HG03457 (cell line): Measurements from ENCODE around the gene NDUFA3.
"Not testable (repeated sequence)": the region's sequence is repeated elsewhere in the genome, so short reads cannot be mapped to it uniquely, and the experiment has no call there.

Source experiments
- ATAC-seq: cut with Tn5 transposase; IDR thresholded peaks from one replicate; pipeline ENCODE4 v1.9.1; 2021; ENCODE audit warnings: moderate number of reproducible peaks; ENCODE audit not compliant: unreplicated experiment

Gene NDUFA3

GRCh38 chr19:54102421-54103169, at the start of gene NDUFA3:
TSS of gene NDUFA3 (plus strand) at chr19:54102855. CDS start at chr19:54102879, 24 bp downstream.
- peak; percentile 79 for ATAC-seq

- no peak for ATAC-seq
Measured at GRCh38 chr19:54062643-54063042, 40.0 kb upstream of the NDUFA3 start.

- no peak for ATAC-seq
Measured at GRCh38 chr19:54063350-54064116, 39.1 kb upstream of the NDUFA3 start, which contains the start of gene VSTM1. TSS of gene VSTM1 (minus strand) at chr19:54063897. CDS start at chr19:54063777, 120 bp downstream.

- ATAC-seq, result no peak
Measured at GRCh38 chr19:54069470-54069869, 33.2 kb upstream of the NDUFA3 start.

GRCh38 chr19:54073829-54074228, 28.8 kb upstream of the NDUFA3 start:
- no peak for ATAC-seq

GRCh38 chr19:54074851-54075250, 27.8 kb upstream of the NDUFA3 start:
- ATAC-seq, result no peak

- ATAC-seq, result no peak
Measured at GRCh38 chr19:54077334-54077733, 25.3 kb upstream of the NDUFA3 start.

- no peak for ATAC-seq
Measured at GRCh38 chr19:54081032-54081431, 21.6 kb upstream of the NDUFA3 start, which contains the start of gene TARM1. TSS of gene TARM1 (minus strand) at chr19:54081365. CDS start at chr19:54081340, 25 bp downstream.

- no peak for ATAC-seq
Measured at GRCh38 chr19:54084410-54084809, 18.2 kb upstream of the NDUFA3 start.

GRCh38 chr19:54094426-54095000, 8.1 kb upstream of the NDUFA3 start:
- no peak for ATAC-seq

- ATAC-seq, result no peak
Measured at GRCh38 chr19:54095136-54095858, 7.4 kb upstream of the NDUFA3 start.

GRCh38 chr19:54095859-54096616, 6.6 kb upstream of the NDUFA3 start:
- ATAC-seq, result not testable (repeated sequence)

GRCh38 chr19:54096617-54097106, 6.0 kb upstream of the NDUFA3 start:
- ATAC-seq, result no peak

- ATAC-seq, result no peak
Measured at GRCh38 chr19:54099190-54099902, 3.3 kb upstream of the NDUFA3 start.

- not testable (repeated sequence) for ATAC-seq
Measured at GRCh38 chr19:54099903-54100255, 2.8 kb upstream of the NDUFA3 start.

- no peak for ATAC-seq
Measured at GRCh38 chr19:54100561-54100960, 2.1 kb upstream of the NDUFA3 start, which contains the start of gene OSCAR. TSS of gene OSCAR (minus strand) at chr19:54100803. CDS start at chr19:54100792, 11 bp downstream.

- ATAC-seq, result no peak
Measured at GRCh38 chr19:54104998-54105715, 2.5 kb downstream of the NDUFA3 start.

GRCh38 chr19:54105796-54106195, 3.1 kb downstream of the NDUFA3 start:
- ATAC-seq, result no peak

- no peak for ATAC-seq
Measured at GRCh38 chr19:54106716-54107115, 4.1 kb downstream of the NDUFA3 start.
